Measurements from ENCODE around the gene LRRTM3.

The LRRTM3 gene

GRCh38 chr10:66925896-66926715 lies at the start of gene LRRTM3:
TSS of gene LRRTM3 (plus strand) at chr10:66926036.
- Histone ChIP-seq H3K4me3 (ENCODE audit: low read depth in 1 of 2, low read length in 1 of 2) (no peak within 1 kb of the TSS), H3K4me1 (ENCODE audit: control insufficient read depth in 1 of 2, insufficient read depth in 1 of 2, low read depth in 1 of 2, low read length in 1 of 2) (no peaks in the 10 kb centered on the region), H3K9me3 (no peaks in the 10 kb centered on the region), H3K36me3 (no peaks in the 10 kb centered on the region), H3K27ac (no peak within 1 kb of the TSS), H3K27me3 (peaks cover 54% of the 10 kb centered on the region)
- TF ChIP-seq CTCF (IDR thresholded peaks at IDR 0.05), result no peak

GRCh38 chr10:66877361-66877760 lies 48.5 kb upstream of the LRRTM3 start:
- H3K9me3 ChIP-seq, result no peaks in the 10 kb centered on the region
- TF ChIP-seq CTCF (IDR thresholded peaks at IDR 0.05), result no peak
- no peak overlapping the region for H3K4me3 ChIP-seq (ENCODE audit: low read depth in 1 of 2, low read length in 1 of 2)
- no peaks in the 10 kb centered on the region for H3K4me1 ChIP-seq (ENCODE audit: control insufficient read depth in 1 of 2, insufficient read depth in 1 of 2, low read depth in 1 of 2, low read length in 1 of 2)
- no peaks in the 10 kb centered on the region for H3K36me3 ChIP-seq
- H3K27ac ChIP-seq, result no peak overlapping the region
- no peaks in the 10 kb centered on the region for H3K27me3 ChIP-seq

GRCh38 chr10:66880292-66880691 lies 45.5 kb upstream of the LRRTM3 start:
- H3K9me3 ChIP-seq, result no peaks in the 10 kb centered on the region
- H3K4me3 ChIP-seq (ENCODE audit: low read depth in 1 of 2, low read length in 1 of 2), result no peak overlapping the region
- no peak overlapping the region for H3K27ac ChIP-seq
- H3K4me1 ChIP-seq (ENCODE audit: control insufficient read depth in 1 of 2, insufficient read depth in 1 of 2, low read depth in 1 of 2, low read length in 1 of 2), result no peaks in the 10 kb centered on the region
- no peak for TF ChIP-seq CTCF (IDR thresholded peaks at IDR 0.05)
- H3K36me3 ChIP-seq, result no peaks in the 10 kb centered on the region
- H3K27me3 ChIP-seq, result no peaks in the 10 kb centered on the region

GRCh38 chr10:66880826-66881225 lies 45.0 kb upstream of the LRRTM3 start:
- Histone ChIP-seq H3K4me3 (ENCODE audit: low read depth in 1 of 2, low read length in 1 of 2) (no peak overlapping the region), H3K9me3 (no peaks in the 10 kb centered on the region), H3K27ac (no peak overlapping the region), H3K27me3 (no peaks in the 10 kb centered on the region), H3K4me1 (ENCODE audit: control insufficient read depth in 1 of 2, insufficient read depth in 1 of 2, low read depth in 1 of 2, low read length in 1 of 2) (no peaks in the 10 kb centered on the region), H3K36me3 (no peaks in the 10 kb centered on the region)
- no peak for TF ChIP-seq CTCF (IDR thresholded peaks at IDR 0.05)

- no peak for TF ChIP-seq CTCF (IDR thresholded peaks at IDR 0.05)
- H3K4me1 ChIP-seq (ENCODE audit: control insufficient read depth in 1 of 2, insufficient read depth in 1 of 2, low read depth in 1 of 2, low read length in 1 of 2), result no peaks in the 10 kb centered on the region
Measured at GRCh38 chr10:66881814-66882213, 44.0 kb upstream of the LRRTM3 start.

More at GRCh38 chr10:66881814-66882213, 44.0 kb upstream of the LRRTM3 start:
- Histone ChIP-seq H3K27ac (no peak overlapping the region), H3K9me3 (no peaks in the 10 kb centered on the region), H3K36me3 (no peaks in the 10 kb centered on the region), H3K4me3 (ENCODE audit: low read depth in 1 of 2, low read length in 1 of 2) (no peak overlapping the region), H3K27me3 (no peaks in the 10 kb centered on the region)

Measured in neutrophil (primary cell).